OCI-LY7 (cell line): ENCODE results near the gene S100A4.

Source experiments
- CTCF ChIP-seq: fragments of 200-600 bp; sonication (generic); conservative IDR thresholded peaks from 2 replicates; pipeline ENCODE4 v1.5.1; 2014; ENCODE audit warnings: mild to moderate bottlenecking, antibody characterized with exemption, low read length, moderate library complexity, mixed read lengths
- EZH2phosphoT487 ChIP-seq: fragments of 200-600 bp; sonication (generic); IDR thresholded peaks from 2 replicates; pipeline ENCODE4 v1.6.1; 2018; ENCODE audit warnings: low read depth, borderline replicate concordance, mild to moderate bottlenecking, mixed run types, antibody characterized with exemption, low read length, moderate library complexity, mixed read lengths

GRCh38 chr1:153509036-153509435, 36.6 kb downstream of the S100A4 start:
- TF ChIP-seq CTCF (no peak), EZH2phosphoT487 (no peak)
